Measurements from ENCODE around the gene PNPLA7. TPM values are rescaled to one million over a fixed set of nuclear protein-coding genes. Genes with fewer than 3 reads are reported as not detected.
"Not testable (repeated sequence)": the region's sequence is repeated elsewhere in the genome, so short reads cannot be mapped to it uniquely, and the experiment has no call there.

PNPLA7 gene
- total RNA-seq, 1 donor from 2014 or later, result 8.8 TPM

GRCh38 chr9:137575364-137575715, 25.1 kb upstream of the PNPLA7 start:
- no peaks in the 10 kb centered on the region for H3K9me3 Mint-ChIP-seq (ENCODE audit: low read depth)
- peak overlapping the region; percentile 11 for H3K27ac Mint-ChIP-seq
- peaks cover 5% of the 10 kb centered on the region for H3K36me3 Mint-ChIP-seq (ENCODE audit: insufficient read depth)

GRCh38 chr9:137574192-137574591, 24.0 kb upstream of the PNPLA7 start:
- no peak overlapping the region for H3K27ac Mint-ChIP-seq
- no peak for DNase-seq (ENCODE audit: low spot score, unreplicated experiment)
- peaks cover 10% of the 10 kb centered on the region for H3K4me1 Mint-ChIP-seq (ENCODE audit: low read depth)
- no peak for TF ChIP-seq CTCF (IDR thresholded peaks at IDR 0.05; ENCODE audit: unreplicated experiment)
- H3K9me3 Mint-ChIP-seq (ENCODE audit: low read depth), result no peaks in the 10 kb centered on the region
- no peak overlapping the region for H3K4me3 Mint-ChIP-seq (ENCODE audit: low read depth)
- peaks cover 7% of the 10 kb centered on the region for H3K36me3 Mint-ChIP-seq (ENCODE audit: insufficient read depth)
- no peaks in the 10 kb centered on the region for H3K27me3 Mint-ChIP-seq

More at GRCh38 chr9:137575364-137575715, 25.1 kb upstream of the PNPLA7 start:
- TF ChIP-seq CTCF (IDR thresholded peaks at IDR 0.05; ENCODE audit: unreplicated experiment), result no peak
- H3K4me1 Mint-ChIP-seq (ENCODE audit: low read depth), result peaks cover 10% of the 10 kb centered on the region
- H3K4me3 Mint-ChIP-seq (ENCODE audit: low read depth), result no peak overlapping the region
- H3K27me3 Mint-ChIP-seq, result no peaks in the 10 kb centered on the region
- no peak for DNase-seq (ENCODE audit: low spot score, unreplicated experiment)

GRCh38 chr9:137570566-137570965, 20.4 kb upstream of the PNPLA7 start:
- DNase-seq (ENCODE audit: low spot score, unreplicated experiment), result no peak
- no peaks in the 10 kb centered on the region for H3K27me3 Mint-ChIP-seq
- no peak for TF ChIP-seq CTCF (IDR thresholded peaks at IDR 0.05; ENCODE audit: unreplicated experiment)
- no peaks in the 10 kb centered on the region for H3K4me1 Mint-ChIP-seq (ENCODE audit: low read depth)
- peak overlapping the region; percentile 69 for H3K27ac Mint-ChIP-seq
- no peak overlapping the region for H3K4me3 Mint-ChIP-seq (ENCODE audit: low read depth)
- peaks cover 9% of the 10 kb centered on the region for H3K36me3 Mint-ChIP-seq (ENCODE audit: insufficient read depth)
- H3K9me3 Mint-ChIP-seq (ENCODE audit: low read depth), result no peaks in the 10 kb centered on the region

- Mint-ChIP-seq H3K4me1 (ENCODE audit: low read depth) (no peaks in the 10 kb centered on the region), H3K4me3 (ENCODE audit: low read depth) (no peak overlapping the region), H3K36me3 (ENCODE audit: insufficient read depth) (peaks cover 9% of the 10 kb centered on the region), H3K27ac (no peak overlapping the region), H3K27me3 (no peaks in the 10 kb centered on the region), H3K9me3 (ENCODE audit: low read depth) (no peaks in the 10 kb centered on the region)
- no peak for DNase-seq (ENCODE audit: low spot score, unreplicated experiment)
- no peak for TF ChIP-seq CTCF (IDR thresholded peaks at IDR 0.05; ENCODE audit: unreplicated experiment)
Measured at GRCh38 chr9:137569609-137570203, 19.5 kb upstream of the PNPLA7 start.

GRCh38 chr9:137568445-137568844, 18.2 kb upstream of the PNPLA7 start:
- H3K27ac Mint-ChIP-seq; H3K4me1 Mint-ChIP-seq (ENCODE audit: low read depth); H3K9me3 Mint-ChIP-seq (ENCODE audit: low read depth); H3K27me3 Mint-ChIP-seq; DNase-seq (ENCODE audit: low spot score, unreplicated experiment); H3K4me3 Mint-ChIP-seq (ENCODE audit: low read depth): not testable (repeated sequence)
- peaks cover 13% of the 10 kb centered on the region for H3K36me3 Mint-ChIP-seq (ENCODE audit: insufficient read depth)

GRCh38 chr9:137564817-137565411, 14.7 kb upstream of the PNPLA7 start:
- TF ChIP-seq CTCF (IDR thresholded peaks at IDR 0.05; ENCODE audit: unreplicated experiment), result no peak
- Mint-ChIP-seq H3K27me3 (no peaks in the 10 kb centered on the region), H3K9me3 (ENCODE audit: low read depth) (no peaks in the 10 kb centered on the region), H3K27ac (no peak overlapping the region), H3K4me1 (ENCODE audit: low read depth) (no peaks in the 10 kb centered on the region), H3K36me3 (ENCODE audit: insufficient read depth) (peaks cover 19% of the 10 kb centered on the region), H3K4me3 (ENCODE audit: low read depth) (no peak overlapping the region)
- DNase-seq (ENCODE audit: low spot score, unreplicated experiment), result no peak

All from progenitor cell of endocrine pancreas (in vitro differentiated cells).